HG03342 (cell line): Measurements from ENCODE around the gene IFT172.
A peak's percentile ranks its signal among the peaks of the same experiment; 100 is the strongest.

Experiments used
- ATAC-seq: cut with Tn5 transposase; IDR thresholded peaks from one replicate; pipeline ENCODE4 v1.9.1; 2021; ENCODE audit warnings: mild to moderate bottlenecking, moderate library complexity; ENCODE audit not compliant: unreplicated experiment

The IFT172 gene

GRCh38 chr2:27494284-27494943, 4.9 kb upstream of the IFT172 start:
- no peak for ATAC-seq

- ATAC-seq: no peak
These were observed 4.4 kb upstream of the IFT172 start for GRCh38 chr2:27493948-27494283.

DNA sequence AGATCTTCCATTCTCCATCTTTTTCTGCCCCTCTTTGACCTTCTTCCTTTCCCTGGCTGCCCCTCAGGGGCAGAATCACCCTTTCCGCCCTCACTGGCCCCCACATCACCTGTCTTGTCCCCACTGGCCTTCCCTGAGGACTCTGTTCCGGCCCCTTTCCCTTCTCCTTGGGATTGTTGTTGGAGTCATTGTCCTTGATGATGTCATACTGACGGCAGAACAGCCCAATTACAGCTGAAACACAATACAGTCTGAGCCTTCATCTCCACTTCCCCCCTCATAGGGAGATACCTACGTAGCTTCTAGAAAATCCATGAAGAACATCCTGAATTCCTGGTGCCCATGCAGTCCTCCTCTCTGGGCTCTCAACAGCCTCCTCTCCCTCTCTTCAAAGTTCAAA, 3.0 kb upstream of the IFT172 start:
- ATAC-seq: no peak

GRCh38 chr2:27489118-27489497, 435 bp downstream of the IFT172 start:
- peak; percentile 19 for ATAC-seq

DNA sequence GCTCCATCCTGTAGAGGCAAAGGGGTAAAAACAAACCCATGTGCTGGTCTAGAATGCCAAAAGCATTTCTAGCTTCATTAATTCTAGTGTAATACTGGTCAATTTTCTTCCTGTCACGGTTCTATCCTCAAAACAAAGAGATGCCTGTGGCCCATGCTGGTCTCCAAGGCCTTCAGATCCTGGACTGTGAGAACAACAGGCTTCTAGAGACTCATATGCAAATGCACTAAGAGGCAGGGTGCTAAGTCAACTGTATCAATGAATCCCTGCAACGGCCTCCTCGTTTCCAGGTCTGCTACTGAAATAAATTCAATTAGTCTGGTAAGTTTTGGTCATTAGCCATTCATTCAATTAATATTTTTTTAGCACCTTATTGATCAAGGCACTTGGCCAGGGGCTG, 4.0 kb downstream of the IFT172 start:
- ATAC-seq: no peak

DNA sequence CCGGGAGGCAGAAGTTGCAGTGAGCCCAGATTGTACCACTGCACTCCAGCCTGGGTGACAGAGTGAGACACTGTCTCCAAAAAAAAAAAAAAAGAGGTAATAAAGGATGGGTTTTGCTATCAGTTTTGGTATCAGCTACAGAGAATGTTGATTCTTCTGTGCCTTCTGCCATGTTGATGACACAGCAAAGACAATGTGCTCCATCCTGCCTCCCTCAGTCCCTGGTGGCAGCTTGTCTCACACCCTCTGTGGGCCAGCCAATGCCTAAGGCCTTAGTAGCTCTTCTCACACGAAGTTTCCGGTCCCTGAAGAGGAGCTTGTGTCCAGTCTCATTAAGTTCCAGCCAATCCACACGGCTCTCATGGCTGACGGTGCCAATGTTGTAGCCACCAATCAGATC, 17.6 kb downstream of the IFT172 start:
- ATAC-seq: no peak

- ATAC-seq: no peak
These were observed 25.1 kb downstream of the IFT172 start for GRCh38 chr2:27464443-27464842.

GRCh38 chr2:27461118-27461517, 28.4 kb downstream of the IFT172 start:
- no peak for ATAC-seq

DNA sequence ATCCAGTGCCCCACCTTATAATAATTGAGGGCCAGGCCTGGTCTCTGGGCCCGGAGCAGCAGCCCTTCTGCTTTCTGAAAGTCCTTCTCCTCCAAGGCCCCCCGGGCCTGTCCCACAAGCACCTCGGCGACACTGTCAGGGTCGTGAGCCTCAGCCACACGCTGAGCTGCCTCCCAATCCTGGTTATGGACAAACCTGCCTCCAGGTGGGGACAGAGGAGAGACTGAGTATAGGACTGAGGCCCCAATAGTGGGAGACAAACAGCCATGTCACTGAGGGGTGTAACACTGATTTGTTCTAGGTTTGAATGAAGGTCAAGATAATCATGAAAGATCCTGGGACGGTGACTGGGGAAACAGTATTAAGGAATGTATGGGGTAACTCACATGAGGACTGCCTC, 35.6 kb downstream of the IFT172 start:
- ATAC-seq: no peak

DNA sequence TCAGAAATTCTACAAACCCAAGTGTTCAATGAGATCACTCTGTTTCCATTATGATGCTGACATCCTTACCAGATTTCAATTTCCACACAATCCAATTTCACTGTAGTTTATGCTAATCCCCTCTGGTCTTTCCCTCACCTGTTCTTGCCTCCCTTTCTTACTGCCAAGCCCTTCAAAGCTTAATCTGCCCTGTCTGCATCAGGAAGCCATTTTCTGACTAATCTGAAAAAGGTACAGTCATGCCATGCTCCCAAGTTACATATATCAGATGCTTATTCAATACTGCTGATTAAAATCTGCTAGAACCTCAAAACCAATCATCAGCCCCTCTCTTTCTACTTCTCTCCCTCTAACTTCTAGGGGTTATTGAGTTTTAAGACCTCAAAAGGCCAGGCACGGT, 38.4 kb downstream of the IFT172 start:
- ATAC-seq: no peak

GRCh38 chr2:27448381-27448780, 41.2 kb downstream of the IFT172 start:
- ATAC-seq: no peak

DNA sequence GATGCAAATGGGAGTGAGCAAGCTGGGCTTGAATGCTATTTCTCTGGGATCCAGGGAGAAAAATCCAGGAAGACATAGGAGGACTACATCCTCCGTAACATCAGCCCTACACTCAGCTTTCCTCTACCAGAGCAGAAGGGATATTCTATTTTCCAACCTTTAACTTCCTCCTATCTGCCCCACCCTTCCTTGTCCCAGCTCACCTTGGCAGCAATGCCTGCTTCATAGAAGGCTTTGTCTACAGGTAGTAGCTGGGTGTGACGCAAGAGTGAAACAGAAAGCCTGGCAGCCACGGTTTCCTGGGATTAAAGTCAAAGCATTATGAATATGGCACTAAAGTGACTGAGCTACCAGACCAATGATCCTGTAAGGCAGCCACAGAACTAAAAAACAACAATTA, 43.5 kb downstream of the IFT172 start:
- ATAC-seq: no peak

GRCh38 chr2:27445615-27446014, 43.9 kb downstream of the IFT172 start:
- ATAC-seq: no peak

DNA sequence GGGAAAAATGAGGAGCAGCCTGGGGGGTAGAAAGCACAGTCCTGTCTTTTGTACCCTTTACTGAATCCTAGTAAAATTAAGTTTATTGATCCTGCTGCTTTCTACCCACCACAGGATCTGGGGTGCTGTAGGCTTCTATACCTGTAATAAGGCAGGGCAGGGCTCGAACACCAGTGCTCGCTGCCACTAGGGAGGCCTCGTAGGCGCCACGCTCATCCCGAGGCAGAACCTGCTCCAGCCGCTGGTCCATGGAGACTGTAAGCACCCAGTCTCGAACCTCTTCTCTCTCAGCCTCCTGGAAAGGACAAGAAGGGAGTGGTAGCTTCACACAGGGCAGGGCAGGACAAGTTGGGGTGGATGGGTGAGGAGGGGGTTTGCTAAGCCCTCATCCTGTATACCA, 44.4 kb downstream of the IFT172 start:
- ATAC-seq: no peak

GRCh38 chr2:27442920-27443282, 46.6 kb downstream of the IFT172 start:
- no peak for ATAC-seq

DNA sequence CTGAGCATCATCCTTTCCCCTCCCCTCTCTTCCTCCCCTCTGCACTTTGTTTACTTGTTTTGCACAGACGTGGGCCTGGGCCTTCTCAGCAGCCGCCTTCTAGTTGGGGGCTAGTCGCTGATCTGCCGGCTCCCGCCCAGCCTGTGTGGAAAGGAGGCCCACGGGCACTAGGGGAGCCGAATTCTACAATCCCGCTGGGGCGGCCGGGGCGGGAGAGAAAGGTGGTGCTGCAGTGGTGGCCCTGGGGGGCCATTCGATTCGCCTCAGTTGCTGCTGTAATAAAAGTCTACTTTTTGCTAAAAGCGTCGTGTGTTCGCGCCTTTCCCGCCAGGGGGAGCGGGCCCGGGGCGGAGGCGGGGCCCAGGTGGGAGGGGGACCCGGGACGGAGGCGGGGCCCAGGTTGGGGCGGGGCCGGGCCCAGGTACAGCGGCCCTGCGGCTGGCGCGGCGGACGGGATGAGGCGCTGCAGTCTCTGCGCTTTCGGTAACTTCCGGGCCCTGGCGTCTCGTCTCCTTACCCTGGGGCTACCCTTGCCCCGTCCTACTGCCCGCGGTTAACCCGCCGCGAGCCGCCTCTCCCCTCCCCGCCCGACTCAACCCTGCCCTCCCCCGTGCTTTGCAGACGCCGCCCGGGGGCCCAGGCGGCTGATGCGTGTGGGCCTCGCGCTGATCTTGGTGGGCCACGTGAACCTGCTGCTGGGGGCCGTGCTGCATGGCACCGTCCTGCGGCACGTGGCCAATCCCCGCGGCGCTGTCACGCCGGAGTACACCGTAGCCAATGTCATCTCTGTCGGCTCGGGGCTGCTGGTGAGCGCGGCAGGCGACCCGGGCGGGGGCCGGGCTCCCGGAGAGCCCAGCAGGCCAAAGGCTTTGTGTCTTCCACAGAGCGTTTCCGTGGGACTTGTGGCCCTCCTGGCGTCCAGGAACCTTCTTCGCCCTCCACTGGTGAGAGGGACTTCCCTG, 47.3 kb downstream of the IFT172 start, which contains the start of gene KRTCAP3:
Gene KRTCAP3 (plus strand): TSS at position 424 of the 962 bp plus-strand sequence. CDS start 32 bp downstream, at position 456.
- no peak for ATAC-seq

GRCh38 chr2:27441226-27441926, 48.2 kb downstream of the IFT172 start:
- ATAC-seq: no peak

DNA sequence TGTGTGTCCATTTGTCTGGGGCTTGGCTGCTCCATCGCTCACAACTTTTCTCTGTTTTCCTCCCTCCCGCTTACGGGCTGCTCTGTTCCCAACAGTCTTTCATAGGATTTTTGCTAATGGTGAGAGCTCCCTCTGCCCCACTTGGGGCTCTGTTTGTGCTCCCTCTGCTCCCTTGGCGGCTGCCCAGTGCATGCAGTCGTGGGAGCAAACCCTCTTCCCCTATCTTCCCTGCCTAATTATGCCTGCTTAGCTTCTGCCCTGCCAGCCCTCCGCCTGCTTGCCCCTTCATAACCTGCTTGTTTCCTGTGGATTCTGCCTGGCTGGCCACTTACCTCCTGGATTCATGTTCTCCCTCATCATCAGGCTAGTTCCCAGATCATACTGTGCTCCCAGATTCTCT, 53.9 kb downstream of the IFT172 start:
- no peak for ATAC-seq

- ATAC-seq: no peak
These were observed 58.1 kb downstream of the IFT172 start for GRCh38 chr2:27431395-27431794.

GRCh38 chr2:27428978-27429541, 60.5 kb downstream of the IFT172 start:
- ATAC-seq: peak; percentile 68

DNA sequence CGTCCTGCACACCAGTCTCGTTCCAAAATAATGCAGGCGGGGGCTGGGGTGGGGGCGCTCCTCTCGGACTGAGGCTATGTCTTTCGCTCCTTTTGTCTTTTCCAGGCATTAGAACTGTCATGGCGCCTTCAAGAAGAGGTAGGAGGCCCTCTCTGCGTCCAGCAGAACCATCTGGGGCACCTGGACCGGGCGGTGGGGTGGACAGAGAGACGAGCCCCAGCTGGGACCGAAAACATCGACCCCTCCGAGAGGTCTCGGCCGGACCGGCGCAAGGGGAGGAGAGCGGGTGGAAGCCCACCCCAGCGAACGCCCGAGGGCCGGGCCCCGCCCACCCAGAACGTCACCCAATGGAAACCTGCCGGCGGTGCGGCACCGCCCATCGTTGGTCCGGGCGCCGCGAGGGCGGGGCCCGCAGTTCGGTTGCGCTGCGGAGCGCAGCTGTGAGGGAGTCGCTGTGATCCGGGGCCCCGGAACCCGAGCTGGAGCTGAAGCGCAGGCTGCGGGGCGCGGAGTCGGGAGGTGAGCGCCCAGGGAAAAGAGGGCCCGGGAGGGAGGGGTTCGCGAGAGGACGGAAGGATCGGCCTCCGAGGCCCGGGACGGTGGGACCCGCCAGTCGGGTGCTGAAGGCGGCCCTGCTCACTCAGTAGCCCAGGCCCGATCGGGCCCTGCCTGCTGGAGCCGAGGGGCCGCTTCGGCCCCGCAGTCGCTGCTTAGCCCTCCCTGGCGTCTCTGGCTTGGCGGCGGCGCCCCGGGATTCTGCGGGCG, 61.1 kb downstream of the IFT172 start, which contains the start of gene NRBP1:
Gene NRBP1 (plus strand): TSS at position 419 of the 765 bp plus-strand sequence. CDS start 4,643 bp downstream, outside the sequence.
- peak; percentile 85 for ATAC-seq
